ENCODE measurements around the gene PDHX.

DNA sequence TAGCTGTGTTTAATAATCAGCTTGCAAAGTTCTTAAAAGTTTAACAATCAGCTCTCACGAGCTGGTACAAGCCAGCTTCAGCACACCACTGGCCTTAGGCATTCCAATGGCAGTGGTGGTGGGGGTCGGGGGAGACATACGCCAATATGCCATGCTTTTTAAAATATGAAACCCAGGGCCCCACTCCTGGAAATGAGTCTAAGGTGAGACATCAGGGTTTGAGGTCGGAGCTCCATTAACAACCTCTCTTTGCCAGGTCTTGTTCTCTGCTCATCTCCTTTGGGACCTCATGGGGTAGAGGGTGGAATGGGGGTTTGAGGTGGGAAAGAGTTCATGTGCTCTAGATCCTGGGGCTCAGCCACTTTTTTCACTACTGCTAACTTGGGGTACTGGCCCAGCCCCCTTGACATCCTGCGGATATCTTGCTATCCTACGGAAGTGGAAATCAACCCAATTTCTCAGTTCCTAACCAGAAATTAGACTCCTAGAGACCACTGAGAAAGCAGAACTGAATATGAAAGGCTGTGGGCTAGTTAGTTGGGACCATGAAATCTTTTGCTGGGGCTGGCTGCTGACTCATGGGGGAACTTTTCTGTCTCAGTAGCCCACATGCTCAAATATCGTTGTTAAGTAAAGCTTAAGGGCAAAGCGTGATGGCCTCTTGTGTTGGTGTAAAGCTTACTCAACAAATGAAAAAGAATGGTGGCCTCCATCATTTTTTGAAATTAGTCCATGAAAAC, 90.1 kb downstream of the PDHX start:
- TF ChIP-seq, protein P1, sequence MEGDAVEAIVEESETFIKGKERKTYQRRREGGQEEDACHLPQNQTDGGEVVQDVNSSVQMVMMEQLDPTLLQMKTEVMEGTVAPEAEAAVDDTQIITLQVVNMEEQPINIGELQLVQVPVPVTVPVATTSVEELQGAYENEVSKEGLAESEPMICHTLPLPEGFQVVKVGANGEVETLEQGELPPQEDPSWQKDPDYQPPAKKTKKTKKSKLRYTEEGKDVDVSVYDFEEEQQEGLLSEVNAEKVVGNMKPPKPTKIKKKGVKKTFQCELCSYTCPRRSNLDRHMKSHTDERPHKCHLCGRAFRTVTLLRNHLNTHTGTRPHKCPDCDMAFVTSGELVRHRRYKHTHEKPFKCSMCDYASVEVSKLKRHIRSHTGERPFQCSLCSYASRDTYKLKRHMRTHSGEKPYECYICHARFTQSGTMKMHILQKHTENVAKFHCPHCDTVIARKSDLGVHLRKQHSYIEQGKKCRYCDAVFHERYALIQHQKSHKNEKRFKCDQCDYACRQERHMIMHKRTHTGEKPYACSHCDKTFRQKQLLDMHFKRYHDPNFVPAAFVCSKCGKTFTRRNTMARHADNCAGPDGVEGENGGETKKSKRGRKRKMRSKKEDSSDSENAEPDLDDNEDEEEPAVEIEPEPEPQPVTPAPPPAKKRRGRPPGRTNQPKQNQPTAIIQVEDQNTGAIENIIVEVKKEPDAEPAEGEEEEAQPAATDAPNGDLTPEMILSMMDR (IDR thresholded peaks at IDR 0.05; ENCODE audit: low read length) = no peak
- TF ChIP-seq EZH2 (optimal IDR thresholded peaks at IDR 0.05; ENCODE audit: low read depth, low read length) = no peak
- no peak for TF ChIP-seq EZH2phosphoT487 (IDR thresholded peaks at IDR 0.05; ENCODE audit: low read length)
